DOHH2 (cell line): ENCODE data around the gene OXSR1.

ENCODE experiments used
- H3F3A ChIP-seq: fragments of 200-600 bp; sonication (generic), shearing (Covaris generic); 2 replicates; pipeline ENCODE4 v1.6.0; 2016; ENCODE audit warnings: antibody characterized with exemption, mild to moderate bottlenecking; ENCODE audit not compliant: control insufficient read depth, insufficient read depth
- H3K27ac ChIP-seq: fragments of 200-600 bp; sonication (generic); 2 replicates; pipeline ENCODE4 v1.5.1; 2014; ENCODE audit warnings: low read depth, mild to moderate bottlenecking, low read length, moderate library complexity
- H3K27me3 ChIP-seq: fragments of 200-600 bp; sonication (generic); 2 replicates; pipeline ENCODE4 v1.6.1; 2014; ENCODE audit warnings: mild to moderate bottlenecking, low read length, mixed read lengths; ENCODE audit not compliant: control insufficient read depth
- H3K36me3 ChIP-seq: fragments of 200-600 bp; sonication (generic); 2 replicates; pipeline ENCODE4 v1.6.1; 2014; ENCODE audit warnings: mild to moderate bottlenecking, low read length, moderate library complexity, mixed read lengths; ENCODE audit not compliant: control insufficient read depth
- H3K4me1 ChIP-seq: fragments of 200-600 bp; sonication (generic); 2 replicates; pipeline ENCODE4 v1.6.1; 2014; ENCODE audit warnings: mild to moderate bottlenecking, low read length, mixed read lengths; ENCODE audit not compliant: control insufficient read depth
- H3K4me2 ChIP-seq: fragments of 200-600 bp; sonication (generic); 2 replicates; pipeline ENCODE4 v1.6.0; 2014; ENCODE audit warnings: mild to moderate bottlenecking, low read length, moderate library complexity
- H3K4me3 ChIP-seq: fragments of 200-600 bp; sonication (generic); 2 replicates; pipeline ENCODE4 v1.5.1; 2014; ENCODE audit warnings: mild to moderate bottlenecking, low read length, mixed read lengths
- H3K79me2 ChIP-seq: fragments of 200-600 bp; sonication (generic); 2 replicates; pipeline ENCODE4 v1.6.1; 2014; ENCODE audit warnings: mild to moderate bottlenecking, low read length, mixed read lengths; ENCODE audit not compliant: control insufficient read depth
- H3K9me2 ChIP-seq: fragments of 200-600 bp; sonication (generic); replicated peaks from 2 replicates; pipeline ENCODE4 v1.6.1; 2014; ENCODE audit warnings: mild to moderate bottlenecking, low read length, mixed read lengths; ENCODE audit not compliant: control insufficient read depth
- H3K9me3 ChIP-seq: fragments of 200-600 bp; sonication (generic); 2 replicates; pipeline ENCODE4 v1.6.1; 2014; ENCODE audit warnings: antibody characterized with exemption, low read length, mixed read lengths; ENCODE audit not compliant: control insufficient read depth, insufficient read depth
- H4K20me1 ChIP-seq: fragments of 200-600 bp; sonication (generic); 2 replicates; pipeline ENCODE4 v1.6.0; 2014; ENCODE audit warnings: low read depth, mild to moderate bottlenecking, antibody characterized with exemption, low read length, moderate library complexity; ENCODE audit not compliant: control insufficient read depth, insufficient read depth
- CTCF ChIP-seq: fragments of 200-600 bp; sonication (generic); IDR thresholded peaks from one replicate; pipeline ENCODE4 v1.5.1; 2014; ENCODE audit warnings: antibody characterized with exemption, mild to moderate bottlenecking, low read depth, low read length; ENCODE audit not compliant: poor library complexity, severe bottlenecking
- EZH2phosphoT487 ChIP-seq: fragments of 200-600 bp; sonication (generic); IDR thresholded peaks from 2 replicates; pipeline ENCODE4 v1.6.1; 2017; ENCODE audit warnings: borderline replicate concordance, mild to moderate bottlenecking, antibody characterized with exemption, low read length, moderate library complexity, mixed read lengths

The OXSR1 gene

GRCh38 chr3:38271553-38271952 is 106.2 kb downstream of the OXSR1 start:
- no peak overlapping the region for H3K4me3 ChIP-seq
- no peaks in the 10 kb centered on the region for H3K27me3 ChIP-seq
- H3K9me3 ChIP-seq: no peaks in the 10 kb centered on the region
- no peak overlapping the region for H3K27ac ChIP-seq
- no peaks in the 10 kb centered on the region for H4K20me1 ChIP-seq
- TF ChIP-seq EZH2phosphoT487: no peak
- no peak for TF ChIP-seq CTCF
- peaks cover 17% of the 10 kb centered on the region for H3K4me1 ChIP-seq
- no peaks in the 10 kb centered on the region for H3K9me2 ChIP-seq
- H3K4me2 ChIP-seq: no peak overlapping the region
- H3K79me2 ChIP-seq: no peaks in the 10 kb centered on the region
- no peaks in the 10 kb centered on the region for H3K36me3 ChIP-seq
- H3F3A ChIP-seq: no peaks in the 10 kb centered on the region

DNA sequence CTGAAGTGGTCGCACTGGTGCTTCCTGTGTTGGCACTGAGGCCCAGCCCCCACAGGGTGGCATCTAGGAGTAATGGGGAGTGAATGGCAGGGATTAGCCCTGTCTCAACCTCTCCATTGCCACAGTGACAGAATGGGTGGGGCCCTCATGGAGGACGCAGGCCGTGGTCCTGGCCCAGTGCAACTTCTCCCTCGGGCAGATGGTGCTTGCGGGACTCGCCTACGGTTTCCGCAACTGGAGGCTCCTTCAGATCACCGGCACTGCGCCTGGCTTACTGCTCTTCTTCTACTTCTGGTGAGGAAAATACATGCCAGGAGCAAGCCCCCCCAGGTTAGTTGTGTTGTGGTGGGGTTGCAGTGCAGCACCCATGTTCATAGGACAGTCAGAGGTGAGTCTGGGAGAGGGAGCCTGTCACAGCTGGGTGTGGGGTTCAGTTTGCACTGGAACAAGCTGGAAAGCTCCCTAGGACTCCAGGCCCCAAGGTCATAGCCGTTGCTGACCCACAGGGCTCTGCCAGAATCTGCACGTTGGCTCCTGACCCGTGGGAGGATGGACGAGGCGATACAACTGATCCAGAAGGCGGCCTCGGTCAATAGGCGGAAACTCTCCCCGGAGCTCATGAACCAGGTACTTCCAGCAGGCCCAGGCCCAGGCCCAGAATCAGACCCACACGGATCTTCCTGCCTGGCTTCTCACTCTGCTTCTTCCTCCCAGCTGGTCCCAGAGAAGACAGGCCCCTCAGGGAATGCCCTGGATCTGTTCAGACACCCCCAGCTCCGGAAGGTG is 109.7 kb downstream of the OXSR1 start:
- H3K27me3 ChIP-seq: no peaks in the 10 kb centered on the region
- H3K9me2 ChIP-seq: no peaks in the 10 kb centered on the region
- no peak overlapping the region for H3K27ac ChIP-seq
- TF ChIP-seq CTCF (no peak), EZH2phosphoT487 (no peak)
- H3F3A ChIP-seq: no peaks in the 10 kb centered on the region
- no peaks in the 10 kb centered on the region for H3K36me3 ChIP-seq
- H4K20me1 ChIP-seq: no peaks in the 10 kb centered on the region
- no peak overlapping the region for H3K4me3 ChIP-seq
- no peak overlapping the region for H3K4me2 ChIP-seq
- H3K79me2 ChIP-seq: no peaks in the 10 kb centered on the region
- no peaks in the 10 kb centered on the region for H3K9me3 ChIP-seq
- peaks cover 4% of the 10 kb centered on the region; the same call in 1 of the 2 replicates for H3K4me1 ChIP-seq

- no peaks in the 10 kb centered on the region for H3F3A ChIP-seq
- H3K36me3 ChIP-seq: no peaks in the 10 kb centered on the region
- H3K9me2 ChIP-seq: no peaks in the 10 kb centered on the region
- no peaks in the 10 kb centered on the region for H3K27me3 ChIP-seq
- no peaks in the 10 kb centered on the region for H4K20me1 ChIP-seq
- no peaks in the 10 kb centered on the region for H3K9me3 ChIP-seq
- TF ChIP-seq CTCF (no peak), EZH2phosphoT487 (no peak)
- H3K27ac ChIP-seq: no peak overlapping the region
- H3K4me1 ChIP-seq: peaks cover 4% of the 10 kb centered on the region; the same call in 1 of the 2 replicates
- no peak overlapping the region for H3K4me2 ChIP-seq
- H3K4me3 ChIP-seq: no peak overlapping the region
- H3K79me2 ChIP-seq: no peaks in the 10 kb centered on the region
These were observed 110.3 kb downstream of the OXSR1 start for GRCh38 chr3:38275658-38276057.
